GM18526 (cell line): Measurements from ENCODE around the gene FAM3C.

Source experiments
- POLR2A ChIP-seq: IDR thresholded peaks from 3 replicates; pipeline ENCODE4 v1.6.1; 2011; ENCODE audit not compliant: insufficient read length; ENCODE audit errors: extremely low read depth

FAM3C gene

DNA sequence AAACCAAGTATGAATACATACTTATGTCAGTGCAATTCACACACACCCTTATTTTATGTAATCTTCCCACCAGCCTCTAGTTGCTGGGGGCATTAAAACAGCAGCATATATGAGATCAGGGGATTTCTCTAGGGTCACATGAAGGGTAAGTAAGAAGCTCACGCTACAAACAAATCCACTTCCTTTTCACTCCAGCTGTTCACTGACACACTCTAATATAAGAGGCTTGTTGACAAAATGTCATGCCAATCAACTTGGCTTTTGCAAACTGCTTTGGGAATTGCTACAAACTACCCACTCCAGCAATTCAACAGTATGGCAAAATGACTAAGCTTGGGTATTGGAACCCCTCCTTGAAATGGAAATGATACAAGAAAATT is 10.3 kb downstream of the FAM3C start:
- no peak for TF ChIP-seq POLR2A

DNA sequence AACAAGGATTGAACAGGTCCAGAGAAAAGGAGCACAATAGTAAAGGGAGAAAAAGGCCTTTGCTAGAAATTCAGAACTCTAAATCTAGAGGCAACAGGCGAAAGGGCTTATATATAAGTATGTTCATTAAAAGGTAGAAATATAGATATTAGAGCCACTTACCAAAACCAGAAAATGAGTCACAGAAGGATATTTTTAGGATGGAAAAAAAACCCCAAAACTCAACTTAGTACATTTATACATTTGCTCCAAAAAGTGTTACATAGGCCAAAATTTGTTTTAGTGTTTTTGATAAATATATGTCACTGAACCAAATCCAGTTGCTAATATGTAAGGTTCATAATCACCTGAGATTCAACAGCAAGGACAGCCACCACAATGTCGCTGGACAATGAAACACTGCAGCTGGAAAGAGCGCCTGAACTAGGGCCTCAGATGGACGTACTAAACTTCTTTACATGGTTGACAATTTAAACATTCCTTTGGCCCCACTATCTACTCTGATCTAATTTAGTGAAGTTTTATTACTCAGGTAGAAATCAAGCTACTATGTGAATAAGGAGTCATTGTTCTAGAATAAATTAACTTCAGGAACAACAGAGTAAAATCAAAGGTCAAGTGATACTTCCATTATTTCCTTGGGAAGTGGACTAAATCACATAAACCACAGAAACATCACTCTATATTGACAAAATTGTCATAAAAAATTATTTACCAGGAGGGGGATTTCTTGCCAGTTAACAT is 10.9 kb downstream of the FAM3C start:
- TF ChIP-seq POLR2A = no peak

DNA sequence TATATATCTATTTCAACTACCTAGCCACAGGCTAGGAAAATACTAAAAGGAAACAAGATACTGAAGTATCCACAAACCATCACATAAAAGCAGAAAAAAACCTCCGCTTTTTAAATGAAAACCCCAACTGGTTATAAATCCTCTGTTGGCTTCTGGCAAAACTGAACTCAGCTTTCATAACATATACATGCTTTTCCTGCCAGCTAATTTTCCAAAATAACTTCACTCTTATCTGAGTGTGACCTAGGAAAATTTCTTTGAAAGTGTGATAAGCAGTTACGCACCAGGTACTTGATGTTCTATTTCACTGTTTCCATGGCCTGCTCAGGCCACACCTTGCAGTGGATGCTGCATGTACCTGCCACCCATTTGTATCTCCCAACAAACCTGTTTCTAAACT is 11.8 kb downstream of the FAM3C start:
- no peak for TF ChIP-seq POLR2A

DNA sequence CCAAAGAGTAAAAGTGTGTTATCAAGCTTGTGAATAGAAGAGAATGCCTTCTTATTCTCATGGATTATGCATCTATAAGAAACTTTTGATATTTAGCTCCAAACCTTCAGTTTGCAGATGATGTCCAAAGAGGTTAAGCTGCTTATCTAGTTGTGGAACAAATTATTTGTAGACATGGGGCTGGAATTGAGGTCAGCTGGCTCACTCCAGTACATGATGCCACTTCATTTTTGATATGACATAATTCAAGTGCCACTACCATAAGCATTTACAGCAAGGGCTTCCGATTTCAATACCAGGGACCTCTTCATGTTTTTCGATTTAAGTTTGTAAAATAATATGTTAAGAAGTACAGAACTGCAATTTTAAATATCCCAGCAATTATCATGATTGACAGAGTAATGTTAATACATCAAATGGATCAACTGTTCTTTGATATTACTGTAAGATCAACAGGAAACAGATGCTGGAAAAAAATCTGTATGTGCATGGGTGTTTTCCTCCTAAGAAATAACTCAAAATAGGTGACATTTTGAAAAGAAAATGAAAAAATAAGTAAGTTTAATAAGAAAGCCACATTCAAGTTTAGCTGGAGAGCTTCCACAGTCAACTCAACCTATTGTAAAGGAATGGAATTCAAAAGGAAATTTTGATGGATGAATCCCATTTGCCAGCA is 12.7 kb downstream of the FAM3C start:
- no peak for TF ChIP-seq POLR2A

DNA sequence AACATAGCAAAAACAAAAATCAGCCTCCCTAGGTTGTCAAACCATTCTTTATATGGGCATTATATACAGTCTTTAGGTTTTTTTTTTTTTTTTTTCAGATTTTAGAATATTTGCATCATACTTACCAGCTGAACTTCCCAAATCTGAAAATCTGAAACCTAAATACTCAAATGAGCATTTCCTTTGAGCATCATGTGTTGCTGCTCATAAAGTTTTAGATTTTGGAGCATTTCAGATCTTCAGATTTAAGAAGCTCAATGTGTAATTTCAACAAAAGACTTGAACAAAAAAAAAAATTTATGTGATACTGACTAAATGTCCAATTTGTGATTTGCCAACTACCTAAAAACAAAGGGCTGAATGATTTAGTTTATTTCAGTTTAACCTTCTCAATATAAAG is 13.6 kb downstream of the FAM3C start:
- TF ChIP-seq POLR2A = no peak

DNA sequence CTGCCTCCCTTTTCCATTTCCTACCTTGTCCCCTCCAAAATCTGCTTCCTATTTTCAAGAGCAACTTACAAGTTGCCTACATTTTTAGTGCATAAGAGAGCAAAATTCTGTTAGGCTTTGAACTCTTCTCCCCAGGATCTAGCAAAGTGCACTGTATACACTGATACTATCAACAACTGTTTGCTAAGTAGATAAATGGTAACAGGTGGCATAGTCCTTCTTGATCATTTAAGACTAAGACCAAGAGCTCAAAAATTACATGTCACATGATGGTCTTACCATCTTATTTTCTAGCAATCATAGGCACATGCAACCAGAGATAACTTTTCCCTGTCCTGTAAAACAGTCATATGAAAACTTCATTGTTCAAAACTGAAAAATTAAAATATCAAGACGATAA is 16.2 kb downstream of the FAM3C start:
- TF ChIP-seq POLR2A = no peak

DNA sequence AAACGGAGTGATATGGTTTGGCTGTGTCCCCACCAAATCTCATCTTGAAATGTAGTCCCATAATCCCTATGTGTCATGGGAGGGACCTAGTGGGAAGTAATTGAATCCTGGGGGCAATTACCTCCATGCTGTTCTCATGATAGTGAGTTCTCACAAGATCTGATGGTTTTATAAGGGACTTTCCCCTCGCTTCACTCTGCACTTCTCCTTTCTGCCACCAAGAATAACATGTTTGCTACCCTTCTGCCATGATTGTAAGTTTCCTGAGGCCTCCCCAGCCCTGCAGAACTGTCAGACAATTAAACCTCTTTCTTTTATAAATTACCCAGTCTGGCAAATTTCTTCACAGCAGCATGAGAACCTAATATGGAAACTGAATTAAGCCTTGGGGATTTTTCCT is 19.1 kb downstream of the FAM3C start:
- no peak for TF ChIP-seq POLR2A

DNA sequence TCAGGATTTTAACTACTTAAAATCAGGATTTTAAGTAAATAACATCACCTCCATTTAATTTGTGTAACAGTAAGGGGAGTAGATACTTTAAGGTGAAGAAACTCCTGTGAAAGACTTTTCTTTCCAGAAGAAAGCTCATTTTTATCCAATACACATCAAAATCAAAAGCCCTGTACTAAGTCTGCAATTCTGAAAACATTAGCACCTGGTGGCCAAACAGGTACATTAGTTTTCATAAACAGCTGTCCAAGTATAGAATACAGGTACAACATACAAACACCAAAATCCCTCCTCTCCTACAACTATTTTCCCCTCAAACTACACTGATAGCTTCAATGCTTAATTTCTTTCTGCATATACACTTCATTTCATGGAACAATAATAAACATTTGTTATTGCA is 22.9 kb downstream of the FAM3C start:
- no peak for TF ChIP-seq POLR2A

DNA sequence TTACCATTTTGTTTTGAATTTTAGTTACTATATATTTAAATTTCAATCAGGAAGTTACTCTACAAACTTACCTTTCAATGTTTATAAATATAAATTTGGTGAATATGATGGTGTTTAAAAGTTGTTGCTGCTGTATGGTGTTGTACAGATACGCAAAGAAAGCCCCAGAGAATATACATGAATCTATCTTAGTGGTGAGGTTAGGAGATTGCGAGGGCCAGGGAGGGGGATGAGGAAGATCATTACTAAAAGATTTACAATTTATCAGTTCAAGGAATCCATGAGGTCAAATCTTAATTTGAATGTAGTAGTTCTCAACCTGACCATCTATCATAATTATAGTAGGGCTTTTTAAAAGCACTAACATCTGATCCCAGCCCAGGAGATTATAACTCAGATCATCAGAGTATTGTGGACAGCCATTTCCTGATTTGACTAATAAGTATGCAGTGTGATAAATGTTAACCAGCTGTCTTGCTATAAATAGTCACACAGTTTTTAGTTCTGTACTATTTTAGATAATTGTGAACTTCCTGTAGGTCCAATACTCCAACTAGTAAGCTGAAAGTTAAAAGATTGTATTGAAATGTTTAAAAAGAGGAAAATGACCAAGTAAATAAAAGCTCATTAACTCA is 23.6 kb downstream of the FAM3C start:
- TF ChIP-seq POLR2A = no peak

DNA sequence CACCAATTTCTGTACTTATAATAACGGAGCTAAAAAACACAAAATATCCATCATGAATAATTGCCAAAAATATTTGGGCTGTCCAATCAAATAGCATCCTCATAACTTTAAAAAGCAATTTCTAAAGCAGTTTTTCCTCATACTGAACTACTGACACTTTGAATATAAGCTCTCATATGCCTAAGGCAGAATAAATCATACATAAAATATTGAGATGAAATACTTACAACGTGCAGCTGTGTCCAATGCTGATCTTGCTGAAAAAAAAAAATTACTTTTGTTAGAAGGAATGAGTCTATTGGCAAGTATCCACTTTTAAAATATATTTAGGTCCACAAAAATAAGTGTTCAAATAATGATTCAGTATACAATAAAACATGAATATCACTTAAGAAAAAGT is 24.2 kb downstream of the FAM3C start:
- no peak for TF ChIP-seq POLR2A

DNA sequence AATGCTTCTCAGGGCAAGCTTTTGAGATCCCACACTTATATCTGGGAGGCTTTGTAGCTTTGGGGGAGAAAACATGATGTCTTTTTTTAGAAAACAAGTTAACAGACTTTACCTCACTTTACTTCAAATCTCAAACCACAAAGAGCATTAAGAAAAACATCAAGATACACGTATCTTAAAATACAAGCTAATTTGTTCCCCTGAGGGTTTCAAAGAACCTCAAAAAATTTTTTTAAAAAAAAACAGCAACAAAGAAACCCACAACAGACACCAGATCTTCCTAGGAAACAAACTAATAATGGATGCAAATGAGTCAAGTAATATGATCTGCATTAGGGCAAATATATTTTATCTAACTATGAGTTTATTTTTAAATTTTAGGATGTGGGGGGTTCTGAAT is 24.7 kb downstream of the FAM3C start:
- TF ChIP-seq POLR2A = no peak

DNA sequence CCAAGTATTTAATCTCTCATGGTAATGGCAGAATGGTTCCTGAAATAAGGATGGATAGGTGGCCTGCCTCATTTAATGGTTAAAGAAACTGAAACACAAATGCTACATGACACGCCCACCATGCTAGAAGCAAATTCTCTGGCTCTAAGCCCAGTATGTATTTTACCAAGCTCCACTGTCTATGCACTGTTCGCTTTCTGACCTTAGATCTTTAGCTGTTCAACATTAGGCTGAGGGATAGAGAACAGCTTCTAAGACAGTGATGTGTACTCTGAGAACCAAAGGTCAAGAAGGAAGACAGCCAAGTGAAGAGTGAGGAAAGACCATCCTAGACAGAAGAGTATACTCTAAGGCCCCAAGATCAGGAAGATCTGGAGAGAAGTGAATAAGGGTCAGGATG is 26.6 kb downstream of the FAM3C start:
- TF ChIP-seq POLR2A = no peak

DNA sequence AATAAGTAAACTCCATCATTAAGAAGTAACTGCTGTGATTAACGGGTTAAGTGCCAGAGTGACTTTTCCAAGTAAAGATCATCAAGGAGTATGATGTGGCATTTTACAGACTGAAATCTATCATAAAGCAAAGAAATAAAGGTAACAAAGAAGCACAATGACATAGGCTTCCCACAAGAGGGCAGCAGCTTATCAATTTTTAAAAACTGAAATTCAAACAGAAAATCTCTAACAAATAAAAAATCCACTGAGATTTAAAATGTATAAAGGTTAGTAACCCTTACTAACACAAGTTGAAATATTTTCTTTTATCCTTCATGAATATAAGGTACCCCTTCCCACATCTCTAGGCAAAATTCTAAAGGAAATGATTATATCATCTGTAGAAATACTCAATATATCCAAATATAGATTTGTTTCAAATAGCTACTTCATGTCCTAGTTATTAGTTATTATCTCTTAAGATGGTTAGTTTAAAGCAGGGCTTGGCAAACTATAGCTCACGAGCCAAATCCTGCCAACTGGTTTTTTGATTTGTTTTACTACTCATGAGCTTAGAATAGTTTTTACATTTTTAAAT is 29.2 kb downstream of the FAM3C start:
- no peak for TF ChIP-seq POLR2A

DNA sequence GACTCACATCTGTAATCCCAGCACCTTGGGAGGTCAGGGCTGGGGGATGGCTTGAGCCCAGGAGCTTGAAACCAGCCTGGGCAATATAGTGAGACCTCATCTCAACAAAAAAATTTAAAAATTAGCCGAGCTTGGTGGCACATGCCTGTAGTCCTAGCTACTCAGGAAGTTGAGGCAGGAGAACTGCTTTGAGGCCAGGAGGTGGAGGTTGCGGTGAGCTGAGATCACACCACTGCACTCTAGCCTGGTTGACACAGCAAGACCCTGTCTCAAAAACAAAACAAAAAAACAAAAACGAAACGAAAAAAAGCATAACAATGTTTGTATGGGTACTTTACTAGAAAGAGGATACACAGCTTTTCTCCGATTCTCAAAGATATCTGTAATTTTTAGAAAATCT is 35.5 kb downstream of the FAM3C start:
- no peak for TF ChIP-seq POLR2A

DNA sequence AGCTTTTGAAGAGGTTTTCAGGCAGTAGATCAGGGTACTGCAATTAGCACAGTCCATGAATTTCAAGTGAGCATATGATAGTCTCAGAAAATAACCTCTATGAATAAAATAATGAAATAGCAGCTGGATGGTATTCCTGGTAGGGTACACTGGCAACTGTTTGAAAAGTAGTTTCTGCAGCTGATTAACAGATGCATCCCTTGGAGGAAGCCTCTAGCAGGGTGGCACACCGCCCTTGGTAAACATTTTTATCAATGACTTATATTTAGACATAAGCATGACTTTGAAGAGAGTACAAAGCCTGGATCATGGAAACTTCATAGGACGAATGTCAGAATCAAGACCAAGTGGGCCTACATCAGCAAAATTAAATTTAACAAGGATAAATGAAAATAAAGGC is 40.5 kb downstream of the FAM3C start:
- TF ChIP-seq POLR2A = no peak

DNA sequence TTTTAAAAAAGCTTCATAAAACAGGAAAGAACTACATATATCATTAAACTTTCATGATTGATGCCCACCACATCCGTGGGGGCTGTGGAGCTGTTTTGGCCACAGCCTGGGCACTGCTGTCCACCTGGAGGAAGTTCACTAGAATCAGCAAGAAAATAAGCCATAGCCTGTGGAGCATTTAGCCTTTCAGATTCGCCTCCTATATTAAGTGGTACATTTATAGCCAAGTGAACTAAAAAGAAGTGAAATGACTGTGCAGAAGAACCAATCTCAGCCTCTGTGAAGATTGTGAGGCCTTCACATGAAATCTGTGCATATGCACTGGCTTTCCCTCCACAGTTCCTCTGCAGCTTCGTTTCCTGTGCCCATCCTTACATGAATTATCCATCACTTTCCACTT is 43.8 kb downstream of the FAM3C start:
- TF ChIP-seq POLR2A = no peak
